BJ (cell line): ENCODE results near the gene NEURL3. TPM values are rescaled to one million over a fixed set of nuclear protein-coding genes. Genes with fewer than 3 reads are reported as not detected.

Experiments
- CTCF ChIA-PET: fragments of 350-600 bp; formaldehyde crosslinking; extraction: SDS; loops from one replicate; lab custom pipeline; 2021; ENCODE audit warnings: antibody characterized with exemption, inconsistent platforms; lab: Yijun Ruan, JAX
- POLR2A ChIA-PET: fragments of 300-600 bp; sonication (Branson Sonifier 250); formaldehyde crosslinking; extraction: SDS; loops from one replicate; lab custom pipeline; 2021; ENCODE audit warnings: antibody characterized with exemption; lab: Charles Lee
- DNase-seq: peaks from one replicate; pipeline ENCODE4 v3.0.0-alpha.2; 2011; ENCODE audit warnings: low read depth
- H3K27me3 ChIP-seq: 2 replicates; pipeline ENCODE4 v1.6.0; 2011; ENCODE audit warnings: low read length; ENCODE audit not compliant: control insufficient read depth, insufficient read depth
- H3K36me3 ChIP-seq: 2 replicates; pipeline ENCODE4 v1.5.1; 2011; ENCODE audit warnings: low read length; ENCODE audit not compliant: control insufficient read depth, insufficient read depth
- H3K4me3 ChIP-seq: 2 replicates; pipeline ENCODE4 v1.5.1; 2011; ENCODE audit warnings: low read depth, mild to moderate bottlenecking, control low read depth, low read length
- polyA plus RNA-seq: library from polyadenylated mRNA; depleted of rRNA; stranded (reverse); fragments of >200 nt; gene quantifications from 2 replicates; pipeline ENCODE4 v1.2.3, GENCODE V29; 2011
- TF ChIP-seq, protein P1 (sequence below): IDR thresholded peaks from 2 replicates; pipeline ENCODE4 v1.5.1; 2011; ENCODE audit warnings: low read depth, mild to moderate bottlenecking, control low read depth, inconsistent platforms, low read length, moderate library complexity; ENCODE audit not compliant: insufficient read depth

Gene NEURL3
- polyA plus RNA-seq, 1 experiment, result not detected

DNA sequence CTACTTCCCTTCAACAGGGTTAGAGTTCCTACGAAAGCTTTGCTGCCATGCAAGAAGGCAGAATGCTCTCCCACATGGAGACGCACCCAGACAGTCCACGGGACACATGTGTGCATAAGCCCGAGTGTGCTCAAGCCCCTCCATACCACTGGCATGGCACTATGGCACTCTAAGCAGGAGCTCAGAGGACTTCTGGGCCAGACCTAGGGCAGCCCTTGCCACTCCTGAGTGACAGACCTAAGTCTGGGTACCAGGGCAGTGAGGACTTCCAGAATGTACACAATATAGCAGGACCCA is 20.0 kb upstream of the NEURL3 start:
- H3K27me3 ChIP-seq, result no peaks in the 10 kb centered on the region
- H3K4me3 ChIP-seq, result no peak overlapping the region
- H3K36me3 ChIP-seq, result no peaks in the 10 kb centered on the region
- TF ChIP-seq, protein P1, sequence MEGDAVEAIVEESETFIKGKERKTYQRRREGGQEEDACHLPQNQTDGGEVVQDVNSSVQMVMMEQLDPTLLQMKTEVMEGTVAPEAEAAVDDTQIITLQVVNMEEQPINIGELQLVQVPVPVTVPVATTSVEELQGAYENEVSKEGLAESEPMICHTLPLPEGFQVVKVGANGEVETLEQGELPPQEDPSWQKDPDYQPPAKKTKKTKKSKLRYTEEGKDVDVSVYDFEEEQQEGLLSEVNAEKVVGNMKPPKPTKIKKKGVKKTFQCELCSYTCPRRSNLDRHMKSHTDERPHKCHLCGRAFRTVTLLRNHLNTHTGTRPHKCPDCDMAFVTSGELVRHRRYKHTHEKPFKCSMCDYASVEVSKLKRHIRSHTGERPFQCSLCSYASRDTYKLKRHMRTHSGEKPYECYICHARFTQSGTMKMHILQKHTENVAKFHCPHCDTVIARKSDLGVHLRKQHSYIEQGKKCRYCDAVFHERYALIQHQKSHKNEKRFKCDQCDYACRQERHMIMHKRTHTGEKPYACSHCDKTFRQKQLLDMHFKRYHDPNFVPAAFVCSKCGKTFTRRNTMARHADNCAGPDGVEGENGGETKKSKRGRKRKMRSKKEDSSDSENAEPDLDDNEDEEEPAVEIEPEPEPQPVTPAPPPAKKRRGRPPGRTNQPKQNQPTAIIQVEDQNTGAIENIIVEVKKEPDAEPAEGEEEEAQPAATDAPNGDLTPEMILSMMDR, result no peak
- ChIA-PET CTCF (interaction anchor here (0.6 to 1.5 kb wide), 4 partner anchors 10 to 29 kb away, joined by 3 to 7 read pairs (median 4); no protein-coding TSS in a partner anchor), POLR2A (no interaction called here)
- no peak for DNase-seq

GRCh38 chr2:96524482-96525210 is 19.5 kb upstream of the NEURL3 start:
- POLR2A ChIA-PET, result no interaction called here
- H3K36me3 ChIP-seq, result no peaks in the 10 kb centered on the region
- TF ChIP-seq, protein P1, result no peak
- DNase-seq, result no peak
- CTCF ChIA-PET, result interaction anchor here (0.6 to 1.5 kb wide), 4 partner anchors 10 to 29 kb away, joined by 3 to 7 read pairs (median 4); no protein-coding TSS in a partner anchor
- H3K27me3 ChIP-seq, result no peaks in the 10 kb centered on the region
- no peak overlapping the region for H3K4me3 ChIP-seq

- Histone ChIP-seq H3K27me3 (no peaks in the 10 kb centered on the region), H3K36me3 (no peaks in the 10 kb centered on the region), H3K4me3 (no peak overlapping the region)
- ChIA-PET CTCF (interaction anchor here (1.0 to 3.6 kb wide), 3 partner anchors 14 to 257 kb away, joined by 3 to 26 read pairs (median 3); no protein-coding TSS in a partner anchor), POLR2A (no interaction called here)
- peak; percentile 92 for DNase-seq
- TF ChIP-seq, protein P1, result no peak
Measured at GRCh38 chr2:96523659-96524481, 18.7 kb upstream of the NEURL3 start.

DNA sequence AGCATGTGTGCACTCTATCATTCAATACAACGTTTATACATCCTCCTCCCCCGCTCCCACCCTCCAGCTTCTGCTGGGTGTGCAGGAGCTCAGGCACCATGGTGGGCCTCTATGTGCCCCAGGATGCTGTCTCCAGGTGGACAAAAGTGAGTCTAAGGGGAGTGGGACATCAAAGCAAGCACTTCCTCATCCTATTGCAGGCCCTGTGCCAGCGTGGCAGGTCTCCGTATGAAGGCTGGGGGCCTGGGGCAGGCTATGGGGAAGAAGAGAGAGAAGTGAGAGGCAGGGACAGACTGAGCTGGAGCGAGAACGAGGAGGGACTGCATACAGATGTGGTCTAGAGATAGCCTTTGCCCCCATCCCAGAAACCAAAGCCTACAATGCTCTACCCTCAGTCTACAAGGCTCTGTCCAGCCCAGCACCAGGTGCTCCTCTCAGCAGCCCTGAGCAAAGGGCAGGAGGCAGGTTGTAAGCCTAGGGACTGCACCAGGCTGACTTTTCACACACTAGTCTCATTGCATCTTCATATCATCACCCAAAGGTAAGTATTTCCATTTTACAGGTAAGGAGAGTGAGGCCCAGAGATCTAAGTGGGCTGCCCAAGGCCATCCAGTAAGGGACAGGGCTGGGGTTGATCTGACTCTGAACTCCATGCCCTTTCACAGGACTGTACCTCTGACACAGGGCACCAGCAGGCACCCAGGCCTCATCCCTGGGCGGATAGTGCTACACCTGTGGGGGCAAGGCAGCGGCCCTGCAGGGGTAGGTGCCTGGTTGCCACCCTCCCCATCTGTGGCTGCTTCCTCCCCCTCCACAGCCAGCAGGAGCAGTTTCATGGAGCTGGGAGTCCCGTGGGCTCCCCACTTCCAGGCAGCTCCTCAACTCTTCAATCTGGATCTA is 17.4 kb upstream of the NEURL3 start:
- TF ChIP-seq, protein P1, result no peak
- H3K36me3 ChIP-seq, result no peaks in the 10 kb centered on the region
- ChIA-PET CTCF (interaction anchor here (1.0 to 3.6 kb wide), 4 partner anchors 13 to 256 kb away, joined by 3 to 26 read pairs (median 6); no protein-coding TSS in a partner anchor), POLR2A (no interaction called here)
- no peaks in the 10 kb centered on the region for H3K27me3 ChIP-seq
- DNase-seq, result no peak
- H3K4me3 ChIP-seq, result no peak overlapping the region
